ENCODE measurements around the gene AMZ2.
A peak's percentile ranks its signal among the peaks of the same experiment; 100 is the strongest.
"Not testable (repeated sequence)": the region's sequence is repeated elsewhere in the genome, so short reads cannot be mapped to it uniquely, and the experiment has no call there.

The AMZ2 gene, protein sequence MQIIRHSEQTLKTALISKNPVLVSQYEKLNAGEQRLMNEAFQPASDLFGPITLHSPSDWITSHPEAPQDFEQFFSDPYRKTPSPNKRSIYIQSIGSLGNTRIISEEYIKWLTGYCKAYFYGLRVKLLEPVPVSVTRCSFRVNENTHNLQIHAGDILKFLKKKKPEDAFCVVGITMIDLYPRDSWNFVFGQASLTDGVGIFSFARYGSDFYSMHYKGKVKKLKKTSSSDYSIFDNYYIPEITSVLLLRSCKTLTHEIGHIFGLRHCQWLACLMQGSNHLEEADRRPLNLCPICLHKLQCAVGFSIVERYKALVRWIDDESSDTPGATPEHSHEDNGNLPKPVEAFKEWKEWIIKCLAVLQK
- total RNA-seq: 75.7 to 81.2 reads per million in 2 donors

GRCh38 chr17:68247445-68248198, at the start of gene AMZ2:
AMZ2 (plus strand) TSS chr17:68248043; CDS start chr17:68250188, 2,145 bp downstream.
- peak; percentile 97 for DNase-seq

GRCh38 chr17:68198931-68199836, 48.7 kb upstream of the AMZ2 start:
- DNase-seq: peak; percentile 46

GRCh38 chr17:68199837-68200688, 47.8 kb upstream of the AMZ2 start:
- no peak for DNase-seq

GRCh38 chr17:68200689-68201417, 47.0 kb upstream of the AMZ2 start:
- DNase-seq: peak; percentile 55

DNA sequence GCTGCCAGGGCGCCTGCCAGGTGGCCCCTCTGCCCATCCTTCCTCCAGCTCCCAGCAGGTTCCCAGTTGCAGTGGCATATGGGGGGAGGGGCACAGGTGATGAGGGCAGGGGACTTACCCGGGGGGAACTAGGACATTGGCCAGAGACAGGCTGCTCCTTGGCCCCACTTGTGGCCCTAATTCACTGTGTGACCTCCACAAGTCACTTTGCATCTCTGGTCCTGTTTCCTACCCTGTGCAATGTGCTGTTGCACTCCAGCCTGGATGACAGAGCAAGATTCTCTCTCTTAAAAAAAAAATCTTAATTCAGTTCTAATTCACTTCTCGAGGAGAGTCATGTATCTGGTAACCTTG, 46.4 kb upstream of the AMZ2 start:
- not testable (repeated sequence) for DNase-seq

DNA sequence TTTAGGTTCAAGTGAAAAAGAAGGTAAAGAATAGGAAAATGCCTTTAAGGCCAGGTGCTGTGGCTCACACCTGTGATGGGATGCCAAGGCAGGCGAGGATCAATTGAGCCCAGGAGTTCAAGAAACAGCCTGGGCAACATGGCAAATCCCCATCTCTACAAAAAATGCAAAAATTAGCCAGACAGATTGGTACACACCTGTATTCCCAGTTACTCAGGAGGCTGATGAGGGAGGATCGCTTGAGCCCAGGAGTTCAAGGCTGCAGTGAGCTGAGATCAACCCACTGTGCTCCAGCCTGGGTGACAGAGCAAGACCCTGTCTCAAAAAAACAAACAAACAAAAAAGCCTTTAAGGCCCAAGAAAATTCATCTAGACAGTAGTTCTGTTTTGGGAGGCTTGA, 45.5 kb upstream of the AMZ2 start:
- DNase-seq: not testable (repeated sequence)

- DNase-seq: no peak
Measured at GRCh38 chr17:68204736-68205135, 43.1 kb upstream of the AMZ2 start.

DNA sequence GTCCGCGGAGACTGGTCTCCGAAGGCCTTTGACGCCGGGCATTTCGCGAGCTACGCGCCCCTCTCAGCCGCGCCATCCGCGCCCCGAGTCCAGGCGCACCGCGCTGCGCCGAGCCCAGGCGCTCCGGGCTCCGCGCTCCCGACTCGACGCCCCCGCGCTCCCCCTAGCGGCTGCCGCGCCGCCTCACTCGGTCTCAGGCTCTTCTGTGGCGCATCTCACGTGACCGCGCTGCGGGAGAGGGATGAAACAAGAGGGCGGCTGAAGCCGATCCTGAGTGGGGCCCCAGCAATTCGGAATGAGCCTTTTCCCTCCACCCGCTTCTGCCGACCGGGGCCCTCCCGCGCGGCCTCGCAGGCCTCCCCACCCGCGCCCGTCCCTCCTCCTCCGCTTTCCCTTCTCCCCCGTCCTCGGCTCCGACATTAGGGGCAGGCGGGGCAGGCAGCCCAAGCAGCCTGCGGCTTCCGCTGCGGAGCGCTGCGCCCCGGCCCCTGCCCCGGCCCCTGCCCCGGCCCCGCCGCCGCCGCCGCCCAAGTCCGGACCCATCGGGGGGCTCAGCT, 42.5 kb upstream of the AMZ2 start:
- peak; percentile 83 for DNase-seq

DNA sequence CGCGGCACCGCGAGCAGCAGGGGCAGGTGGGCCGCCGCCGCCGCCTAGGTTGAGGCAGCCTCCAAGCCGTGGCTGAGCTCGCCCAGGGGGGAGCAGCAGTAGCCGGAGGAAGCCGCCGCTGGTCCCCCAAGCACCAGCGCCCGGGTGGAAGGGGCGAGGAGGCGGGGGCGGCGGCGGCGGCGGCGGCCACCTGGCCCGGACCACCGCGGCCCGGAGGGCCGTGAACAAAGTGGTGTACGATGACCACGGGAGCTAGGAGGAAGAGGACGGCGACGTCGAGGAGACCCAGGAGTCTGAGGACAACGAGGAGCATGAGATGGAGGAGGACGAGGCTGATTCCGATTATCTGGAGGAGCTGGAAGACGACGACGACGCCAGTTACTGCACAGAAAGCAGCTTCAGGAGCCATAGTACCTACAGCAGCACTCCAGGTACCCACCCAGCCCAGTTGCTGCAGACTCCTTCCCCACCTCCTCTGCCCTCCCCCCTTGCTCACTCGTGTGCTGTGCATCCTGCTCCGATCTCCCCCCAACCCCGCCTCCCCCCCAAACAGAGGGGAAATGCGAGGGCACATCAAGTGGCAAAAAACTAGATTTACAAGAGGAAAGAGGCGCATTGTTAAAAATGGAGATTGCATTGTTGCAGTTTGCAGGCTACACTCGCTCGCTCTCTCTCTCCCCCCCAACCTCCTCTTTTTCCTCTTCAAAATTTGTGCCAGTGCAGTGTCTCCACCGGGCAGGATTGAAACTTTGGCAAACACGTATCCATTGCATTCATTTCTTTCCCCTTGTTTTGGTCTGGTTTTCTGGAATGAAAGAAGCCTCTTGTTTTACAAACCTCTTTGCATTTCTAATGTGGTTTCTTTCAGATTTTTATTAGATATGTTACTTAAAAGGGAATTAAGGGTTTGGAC, 41.8 kb upstream of the AMZ2 start:
- DNase-seq: no peak

DNA sequence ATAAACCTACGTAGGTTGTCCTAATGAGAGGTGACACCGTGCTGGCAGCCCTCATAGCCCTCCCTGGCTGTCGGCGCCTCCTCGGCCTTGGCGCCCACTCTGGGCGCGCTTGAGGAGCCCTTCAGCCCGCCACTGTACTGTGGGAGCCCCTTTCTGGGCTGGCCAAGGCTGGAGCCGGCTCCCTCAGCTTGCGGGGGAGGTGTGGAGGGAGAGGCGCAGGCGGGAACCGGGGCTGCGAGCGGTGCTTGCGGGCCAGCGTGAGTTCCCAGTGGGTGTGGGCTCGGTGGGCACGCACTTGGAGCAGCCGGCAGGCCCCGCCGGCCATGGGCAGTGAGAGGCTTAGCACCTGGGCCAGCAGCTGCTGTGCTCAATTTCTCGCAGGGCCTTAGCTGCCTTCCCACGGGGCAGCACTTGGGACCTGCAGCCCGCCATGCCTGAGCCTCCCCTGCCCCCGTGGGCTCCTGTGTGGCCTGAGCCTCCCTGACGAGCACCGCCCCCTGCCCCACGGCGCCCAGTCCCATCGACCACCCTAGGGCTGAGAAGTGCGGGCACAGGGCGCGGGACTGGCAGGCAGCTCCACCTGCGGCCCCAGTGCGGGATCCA, 40.1 kb upstream of the AMZ2 start:
- DNase-seq: no peak

DNA sequence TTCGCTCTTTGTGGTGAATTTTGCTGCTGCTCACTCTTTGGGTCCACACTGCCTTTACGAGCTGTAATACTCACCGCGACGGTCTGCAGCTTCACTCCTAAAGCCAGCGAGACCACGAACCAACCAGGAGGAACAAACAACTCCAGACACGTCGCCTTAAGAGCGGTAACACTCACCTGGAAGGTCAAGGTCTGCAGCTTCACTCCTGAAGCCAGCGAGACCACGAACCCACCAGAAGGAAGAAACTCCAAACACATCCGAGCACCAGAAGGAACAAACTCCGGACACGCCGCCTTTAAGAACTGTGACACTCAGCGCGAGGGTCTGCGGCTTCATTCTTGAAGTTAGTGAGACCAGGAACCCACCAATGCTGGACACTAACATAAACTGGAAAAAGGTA, 39.2 kb upstream of the AMZ2 start:
- DNase-seq: not testable (repeated sequence)

- DNase-seq: not testable (repeated sequence)
Measured at GRCh38 chr17:68209191-68209900, 38.5 kb upstream of the AMZ2 start.

DNA sequence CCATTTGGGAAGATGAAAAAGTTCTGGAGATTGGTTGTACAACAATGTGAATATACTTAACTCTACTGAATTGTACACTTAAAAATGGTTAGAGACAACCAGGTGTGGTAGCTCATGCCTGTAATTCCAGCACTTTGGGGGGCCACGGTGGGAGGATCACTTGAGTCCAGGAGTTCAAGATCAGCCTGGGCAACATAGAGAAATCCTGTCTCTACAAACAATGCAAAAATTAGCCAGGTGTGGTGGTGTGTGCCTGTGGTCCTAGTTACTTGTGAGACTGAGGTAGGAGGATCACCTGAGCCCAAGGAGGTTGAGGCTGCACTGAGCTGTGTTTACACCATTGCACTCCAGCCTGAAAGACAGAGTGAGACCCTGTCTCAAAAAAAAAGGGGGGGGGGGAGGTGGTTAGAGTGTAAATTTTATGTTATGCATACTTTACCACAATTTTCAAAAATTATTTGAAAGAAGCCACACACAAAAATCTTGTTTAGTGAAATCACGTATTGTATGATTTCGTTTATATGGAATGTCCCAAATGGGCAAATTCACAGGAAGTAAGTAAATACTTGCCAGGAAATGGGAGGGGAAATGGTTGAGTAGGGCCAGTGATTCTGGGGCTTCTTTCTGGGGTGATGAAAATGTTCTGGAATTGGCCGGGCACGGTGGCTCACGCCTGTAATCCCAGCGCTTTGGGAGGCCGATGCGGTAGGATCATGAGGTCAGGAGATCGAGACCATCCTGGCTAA, 37.1 kb upstream of the AMZ2 start:
- no peak for DNase-seq

DNA sequence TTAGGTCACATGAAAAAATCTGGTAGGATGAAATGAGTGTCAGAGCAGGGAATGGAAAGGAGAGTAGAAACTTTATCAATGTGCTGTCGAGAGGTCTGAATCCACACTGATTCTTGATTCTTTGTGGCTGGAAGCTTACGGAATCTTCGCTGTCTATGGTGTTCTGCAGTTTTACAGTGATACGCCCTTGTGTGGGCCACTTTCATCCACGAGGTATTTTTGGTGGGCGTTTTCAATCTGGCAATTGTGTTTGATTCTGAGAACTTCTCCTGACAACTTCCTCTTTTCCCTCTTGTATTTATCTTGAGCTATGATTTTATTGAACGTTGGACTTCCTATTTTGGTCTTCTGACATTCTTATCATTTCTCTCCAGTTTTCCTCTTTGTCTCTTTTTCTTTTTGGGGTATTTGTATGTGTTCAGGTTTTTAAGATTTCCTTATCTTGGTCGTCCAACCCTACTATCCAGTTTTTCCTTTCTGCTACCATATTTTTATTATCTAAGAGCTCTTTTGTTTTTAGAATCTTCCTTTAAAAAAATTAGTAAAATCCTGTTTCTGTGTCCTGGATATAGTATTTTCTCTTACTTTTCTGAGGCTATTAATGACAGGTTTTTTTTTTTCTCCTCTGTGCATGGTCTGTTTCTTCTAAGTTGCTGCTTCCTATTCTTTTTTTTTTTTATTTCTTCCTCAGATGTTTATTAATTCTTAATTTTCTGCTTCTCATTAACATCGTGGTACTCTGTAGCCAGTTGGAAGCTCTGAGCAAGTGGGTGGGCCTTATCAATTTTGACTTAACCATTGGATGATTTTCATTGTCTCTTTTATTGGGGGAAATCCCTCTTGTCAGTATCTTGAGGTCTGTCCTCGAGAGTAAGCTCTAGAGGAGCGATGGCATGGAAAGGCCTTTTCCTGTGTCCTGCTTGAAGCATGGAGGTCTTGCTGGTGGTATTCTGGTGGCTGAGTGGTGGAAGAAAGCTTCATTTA, 34.1 kb upstream of the AMZ2 start:
- DNase-seq: not testable (repeated sequence)

DNA sequence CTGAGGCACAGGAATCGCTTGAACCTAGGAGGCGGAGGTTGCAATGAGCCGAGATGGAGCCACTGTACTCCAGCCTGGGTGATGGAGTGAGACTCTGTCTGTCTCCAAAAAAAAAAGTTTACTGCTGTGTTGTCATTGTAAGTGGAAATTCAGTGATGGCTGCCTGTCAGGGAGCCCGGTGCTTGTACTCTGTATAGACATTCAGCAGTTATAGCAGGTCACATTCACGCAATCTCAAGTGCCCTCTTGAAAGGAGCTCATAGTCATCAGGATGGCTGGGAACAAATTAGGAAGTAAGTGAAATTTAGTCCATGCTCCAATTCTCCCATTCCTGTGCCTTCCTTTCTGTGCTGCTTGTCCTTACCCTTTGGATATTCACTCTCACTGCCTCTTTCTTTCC, 32.4 kb upstream of the AMZ2 start:
- not testable (repeated sequence) for DNase-seq

GRCh38 chr17:68219429-68219828, 28.4 kb upstream of the AMZ2 start:
- not testable (repeated sequence) for DNase-seq

DNA sequence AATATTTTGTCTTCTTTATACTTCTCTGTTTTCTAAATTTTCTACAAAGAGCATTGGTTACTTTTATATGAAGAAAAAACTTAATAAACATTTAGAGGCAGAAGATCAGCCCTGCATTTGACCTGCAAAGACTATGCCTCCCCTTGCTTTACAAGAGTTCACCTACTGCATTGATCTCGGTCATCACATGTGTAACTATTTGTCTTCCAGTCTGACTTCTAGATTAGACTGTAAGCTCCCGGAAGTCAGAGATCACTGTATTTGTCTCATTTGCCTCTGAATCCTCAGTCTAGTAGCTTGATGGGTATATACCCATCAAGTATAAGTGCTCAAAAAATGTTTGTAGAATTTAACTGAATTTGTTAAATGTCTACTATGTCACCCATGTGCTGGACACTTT, 27.7 kb upstream of the AMZ2 start:
- not testable (repeated sequence) for DNase-seq
